ENCODE measurements around the gene VAV2.

The VAV2 gene

GRCh38 chr9:133777068-133777791, 214.9 kb downstream of the VAV2 start:
- no peaks in the 10 kb centered on the region for H3K36me3 ChIP-seq (ENCODE audit: control insufficient read depth, insufficient read depth, low read length)
- TF ChIP-seq, protein P1, sequence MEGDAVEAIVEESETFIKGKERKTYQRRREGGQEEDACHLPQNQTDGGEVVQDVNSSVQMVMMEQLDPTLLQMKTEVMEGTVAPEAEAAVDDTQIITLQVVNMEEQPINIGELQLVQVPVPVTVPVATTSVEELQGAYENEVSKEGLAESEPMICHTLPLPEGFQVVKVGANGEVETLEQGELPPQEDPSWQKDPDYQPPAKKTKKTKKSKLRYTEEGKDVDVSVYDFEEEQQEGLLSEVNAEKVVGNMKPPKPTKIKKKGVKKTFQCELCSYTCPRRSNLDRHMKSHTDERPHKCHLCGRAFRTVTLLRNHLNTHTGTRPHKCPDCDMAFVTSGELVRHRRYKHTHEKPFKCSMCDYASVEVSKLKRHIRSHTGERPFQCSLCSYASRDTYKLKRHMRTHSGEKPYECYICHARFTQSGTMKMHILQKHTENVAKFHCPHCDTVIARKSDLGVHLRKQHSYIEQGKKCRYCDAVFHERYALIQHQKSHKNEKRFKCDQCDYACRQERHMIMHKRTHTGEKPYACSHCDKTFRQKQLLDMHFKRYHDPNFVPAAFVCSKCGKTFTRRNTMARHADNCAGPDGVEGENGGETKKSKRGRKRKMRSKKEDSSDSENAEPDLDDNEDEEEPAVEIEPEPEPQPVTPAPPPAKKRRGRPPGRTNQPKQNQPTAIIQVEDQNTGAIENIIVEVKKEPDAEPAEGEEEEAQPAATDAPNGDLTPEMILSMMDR (IDR thresholded peaks at IDR 0.05): no peak
- no peaks in the 10 kb centered on the region for H3K4me1 ChIP-seq
- no peaks in the 10 kb centered on the region for H3K79me2 ChIP-seq
- H3K4me2 ChIP-seq (ENCODE audit: low read length): no peak overlapping the region
- no peak overlapping the region for H3K27ac ChIP-seq
- H3K9me3 ChIP-seq (ENCODE audit: control insufficient read depth, low read length): no peaks in the 10 kb centered on the region
- H3K9ac ChIP-seq: no peak overlapping the region
- H3K27me3 ChIP-seq (ENCODE audit: control insufficient read depth, insufficient read depth, low read length): no peaks in the 10 kb centered on the region
- no peak overlapping the region for H2AFZ ChIP-seq
- no peak overlapping the region for H3K4me3 ChIP-seq (ENCODE audit: low read depth, low read length)

- Histone ChIP-seq H3K9me3 (ENCODE audit: control insufficient read depth, low read length) (no peaks in the 10 kb centered on the region), H3K79me2 (no peaks in the 10 kb centered on the region), H3K4me2 (ENCODE audit: low read length) (no peak overlapping the region), H2AFZ (no peak overlapping the region), H3K4me3 (ENCODE audit: low read depth, low read length) (no peak overlapping the region), H3K27ac (no peak overlapping the region), H3K36me3 (ENCODE audit: control insufficient read depth, insufficient read depth, low read length) (no peaks in the 10 kb centered on the region), H3K9ac (no peak overlapping the region), H3K27me3 (ENCODE audit: control insufficient read depth, insufficient read depth, low read length) (no peaks in the 10 kb centered on the region), H3K4me1 (no peaks in the 10 kb centered on the region)
- TF ChIP-seq, protein P1 (IDR thresholded peaks at IDR 0.05): no peak
Measured at GRCh38 chr9:133775951-133776905, 215.9 kb downstream of the VAV2 start.

- Histone ChIP-seq H3K27me3 (ENCODE audit: control insufficient read depth, insufficient read depth, low read length) (no peaks in the 10 kb centered on the region), H3K27ac (no peak overlapping the region), H3K9ac (no peak overlapping the region), H2AFZ (no peak overlapping the region), H3K36me3 (ENCODE audit: control insufficient read depth, insufficient read depth, low read length) (no peaks in the 10 kb centered on the region), H3K4me2 (ENCODE audit: low read length) (no peak overlapping the region), H3K4me1 (no peaks in the 10 kb centered on the region), H3K9me3 (ENCODE audit: control insufficient read depth, low read length) (no peaks in the 10 kb centered on the region), H3K79me2 (no peaks in the 10 kb centered on the region), H3K4me3 (ENCODE audit: low read depth, low read length) (no peak overlapping the region)
- TF ChIP-seq, protein P1 (IDR thresholded peaks at IDR 0.05): no peak
Measured at GRCh38 chr9:133775291-133775690, 216.8 kb downstream of the VAV2 start.

- H3K27ac ChIP-seq: no peak overlapping the region
- no peak overlapping the region for H3K9ac ChIP-seq
- TF ChIP-seq, protein P1 (IDR thresholded peaks at IDR 0.05): no peak
- H3K27me3 ChIP-seq (ENCODE audit: control insufficient read depth, insufficient read depth, low read length): no peaks in the 10 kb centered on the region
- no peak overlapping the region for H3K4me2 ChIP-seq (ENCODE audit: low read length)
- H3K4me3 ChIP-seq (ENCODE audit: low read depth, low read length): no peak overlapping the region
- no peak overlapping the region for H2AFZ ChIP-seq
- H3K4me1 ChIP-seq: no peaks in the 10 kb centered on the region
- no peaks in the 10 kb centered on the region for H3K36me3 ChIP-seq (ENCODE audit: control insufficient read depth, insufficient read depth, low read length)
- no peaks in the 10 kb centered on the region for H3K9me3 ChIP-seq (ENCODE audit: control insufficient read depth, low read length)
- H3K79me2 ChIP-seq: no peaks in the 10 kb centered on the region
Measured at GRCh38 chr9:133774799-133775198, 217.3 kb downstream of the VAV2 start.
